NCI-H187 treated with DMSO at 0.1 percent for 48 hours (cell line): ENCODE measurements around the gene C11orf98.
"Not testable (repeated sequence)": the region's sequence is repeated elsewhere in the genome, so short reads cannot be mapped to it uniquely, and the experiment has no call there.

Source experiments
- DNase-seq: peaks from one replicate; lab custom pipeline; 2025; lab: John Stamatoyannopoulos, UW

The C11orf98 gene

DNA sequence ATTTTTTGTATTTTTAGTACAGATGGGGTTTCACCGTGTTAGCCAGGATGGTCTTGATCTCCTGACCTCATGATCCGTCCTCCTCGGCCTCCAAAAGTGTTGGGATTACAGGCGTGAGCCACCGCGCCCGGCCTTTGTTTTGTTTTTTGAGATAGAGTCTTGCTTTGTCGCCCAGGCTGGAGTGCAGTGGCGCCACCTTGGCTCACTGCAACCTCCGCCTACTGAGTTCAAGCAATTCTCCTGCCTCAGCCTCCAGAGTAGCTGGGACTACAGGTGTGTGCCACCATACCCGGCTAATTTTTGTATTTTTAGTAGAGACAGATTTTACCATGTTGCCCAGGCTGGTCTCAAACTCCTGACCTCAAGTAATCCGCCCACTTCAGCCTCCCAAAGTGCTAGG lies 14.7 kb downstream of the C11orf98 start:
- not testable (repeated sequence) for DNase-seq

DNA sequence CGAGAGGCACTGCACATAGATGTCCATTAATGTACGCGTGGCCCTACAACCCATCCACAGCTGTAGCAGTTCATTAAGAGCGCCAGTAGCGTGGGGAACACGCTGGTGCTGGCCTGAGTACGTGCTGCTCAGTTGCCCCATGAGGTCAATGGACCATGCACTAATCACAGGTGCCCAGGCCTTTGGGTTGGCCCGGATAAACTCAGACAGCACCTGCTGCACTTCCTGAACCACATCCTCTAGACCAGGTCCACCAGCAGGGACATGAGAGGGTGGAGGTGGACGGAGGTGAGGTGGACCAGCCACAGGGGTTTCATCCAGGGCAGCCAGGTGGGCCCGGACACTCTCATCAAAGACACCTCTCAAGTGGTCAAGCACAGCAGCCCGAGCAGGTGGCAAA lies 15.5 kb downstream of the C11orf98 start:
- no peak for DNase-seq

DNA sequence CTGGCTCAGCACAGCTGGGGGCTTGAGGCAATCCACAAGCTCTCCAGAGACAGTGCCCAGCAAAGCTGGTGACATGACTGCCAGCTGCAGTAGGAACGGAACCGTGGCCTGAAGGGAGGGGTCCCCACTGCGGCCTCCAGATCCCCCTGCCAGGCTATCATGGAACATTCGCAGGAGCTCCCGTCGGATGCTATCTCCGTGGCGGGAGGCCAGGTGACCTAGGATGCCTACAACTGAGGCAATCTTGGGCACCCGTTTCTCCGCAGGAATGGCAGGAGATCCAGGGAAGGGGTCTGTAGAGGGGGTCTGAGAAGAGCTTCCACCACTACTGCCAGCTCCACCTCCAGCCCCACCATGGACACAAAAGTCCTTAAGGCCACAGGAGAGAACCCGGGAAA lies 16.0 kb downstream of the C11orf98 start:
- no peak for DNase-seq

DNA sequence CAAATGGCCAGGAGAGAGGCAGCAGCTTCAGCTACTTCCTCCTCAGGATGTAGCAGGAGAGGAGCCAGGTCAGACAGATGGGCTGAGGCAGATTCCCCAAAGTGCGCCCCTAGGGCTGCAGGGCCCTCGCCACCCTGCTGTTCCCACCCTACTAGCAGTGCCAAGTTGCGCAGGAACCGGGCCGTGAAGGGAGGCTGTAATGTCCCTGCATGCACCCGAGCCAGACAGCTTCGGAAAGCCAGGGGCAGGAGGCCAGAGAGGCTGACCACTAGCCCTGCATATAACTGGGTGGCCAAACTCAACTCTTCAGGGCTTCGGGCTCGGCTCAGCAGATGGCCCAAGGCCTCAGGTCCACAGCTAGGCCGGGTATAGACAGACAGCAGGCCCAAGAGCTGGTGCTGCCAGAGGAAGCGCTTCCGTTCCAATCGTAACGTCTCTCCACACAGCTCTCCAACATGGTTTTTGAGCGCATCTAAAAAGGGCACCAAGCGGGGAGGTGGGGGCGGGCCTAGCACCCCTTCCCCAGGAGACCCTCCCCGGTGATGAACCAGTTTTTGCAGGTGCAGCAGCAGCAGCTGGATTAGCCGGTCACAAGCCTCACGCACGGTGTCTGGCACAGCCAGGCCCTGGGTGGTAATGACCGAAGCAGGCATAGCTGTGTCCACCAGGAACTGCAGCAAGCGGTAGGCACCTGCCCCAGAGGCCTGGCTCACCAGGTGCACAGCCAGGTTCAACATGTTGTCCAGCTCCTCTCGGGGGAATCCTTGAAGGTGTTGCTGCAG lies 16.6 kb downstream of the C11orf98 start:
- no peak for DNase-seq

DNA sequence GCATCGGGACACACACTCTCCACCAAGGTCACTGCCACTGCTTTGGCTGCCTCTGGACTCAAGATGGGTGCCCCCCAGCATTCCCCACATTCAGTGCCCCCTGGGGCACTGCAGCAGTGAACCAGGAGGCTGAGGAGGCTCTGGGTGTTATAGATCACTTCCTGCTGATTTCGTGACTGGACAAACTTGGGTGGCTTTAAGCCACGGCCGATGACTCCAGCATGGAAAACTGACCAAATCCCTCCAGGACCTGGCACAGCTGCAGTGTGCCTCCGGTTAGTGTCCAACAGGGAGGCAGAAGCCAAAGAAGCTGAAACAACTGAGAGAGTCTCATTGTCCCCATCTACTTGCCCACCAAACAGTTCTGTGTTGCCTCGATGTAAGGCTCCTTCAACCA lies 17.4 kb downstream of the C11orf98 start:
- no peak for DNase-seq

DNA sequence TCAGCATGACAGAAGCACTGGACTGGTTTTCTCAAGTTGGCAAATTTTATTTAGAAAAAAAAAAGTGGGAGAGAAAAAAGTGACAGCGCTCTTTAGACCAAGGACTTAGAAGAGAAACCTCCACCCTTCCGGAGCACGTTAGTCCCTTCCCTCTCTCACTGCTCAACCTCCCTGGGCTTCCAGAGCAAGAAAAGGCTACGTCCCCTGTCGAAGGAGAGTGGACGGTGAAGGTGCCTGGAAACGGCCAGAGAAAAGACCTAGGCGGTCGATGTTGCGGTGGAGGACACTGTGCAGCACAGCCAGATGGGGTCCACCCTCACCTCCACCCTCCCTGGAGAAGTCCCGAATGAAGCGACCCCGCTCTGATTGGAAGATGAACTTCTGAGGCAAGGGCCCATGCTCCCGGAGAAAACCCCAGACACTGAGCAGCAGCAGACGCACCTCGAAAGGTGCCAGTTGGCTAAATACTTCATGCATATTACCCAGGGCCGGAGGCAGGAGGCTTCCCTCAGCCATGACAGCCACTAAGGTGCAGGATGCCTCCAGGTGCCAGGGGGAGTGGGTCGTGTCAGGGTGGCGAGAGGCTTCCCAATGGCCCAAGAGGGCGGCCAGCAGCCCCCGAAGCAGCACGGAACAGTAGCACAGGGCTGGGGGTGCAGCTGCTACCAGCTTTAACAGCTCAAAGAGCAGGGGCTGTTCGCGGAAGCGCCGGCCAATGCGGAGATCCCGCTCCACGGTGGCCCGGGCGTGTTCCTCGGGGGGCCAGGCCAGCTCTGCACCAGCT lies 18.0 kb downstream of the C11orf98 start:
- no peak for DNase-seq

DNA sequence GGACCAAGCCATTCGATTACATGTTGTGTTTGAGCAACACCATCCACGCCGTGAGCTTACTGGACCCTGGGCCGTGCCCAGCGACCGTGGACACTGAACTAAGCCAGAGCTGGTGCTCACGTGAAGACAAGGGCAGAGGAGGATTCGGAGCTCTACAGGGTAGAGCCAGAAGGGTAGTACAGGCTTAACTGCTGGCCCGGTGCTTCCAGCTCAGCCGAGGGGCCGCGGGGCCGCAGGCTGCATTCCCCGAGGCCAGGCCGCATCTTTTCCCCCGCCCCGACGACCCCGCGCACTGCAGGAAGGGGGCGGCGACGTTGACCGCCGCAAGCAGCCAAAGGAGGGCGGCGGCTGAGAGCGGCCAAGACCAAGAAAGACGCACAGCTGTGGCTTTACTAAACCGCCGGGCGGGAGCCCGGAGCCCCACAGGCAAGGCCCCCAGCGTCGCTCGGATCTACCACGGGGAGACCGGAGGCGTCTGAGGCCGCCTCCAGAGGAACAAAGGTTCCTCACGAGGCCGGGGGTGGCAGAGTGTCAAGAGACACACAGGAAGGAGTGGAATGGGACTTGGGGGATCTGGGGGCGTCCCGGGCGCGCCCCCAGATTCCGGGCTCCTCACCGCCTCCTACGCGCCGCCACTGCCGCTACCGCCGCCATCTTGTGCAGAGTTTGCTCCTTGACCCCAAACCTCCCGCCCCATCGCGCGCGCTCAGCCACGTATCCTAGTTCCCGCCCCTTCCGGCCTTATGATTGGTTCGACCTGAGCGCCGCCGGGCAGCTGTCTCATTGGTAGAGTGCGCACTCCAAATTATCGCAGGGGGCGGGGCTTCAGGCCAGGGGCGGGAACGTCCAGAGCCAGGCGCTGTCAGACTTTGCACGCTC lies 18.8 kb downstream of the C11orf98 start, which contains the start of gene GANAB:
GANAB (minus strand) TSS at position 668 of the 879 bp plus-strand sequence; CDS start at position 654, 14 bp downstream.
- DNase-seq, result peak; percentile 82

DNA sequence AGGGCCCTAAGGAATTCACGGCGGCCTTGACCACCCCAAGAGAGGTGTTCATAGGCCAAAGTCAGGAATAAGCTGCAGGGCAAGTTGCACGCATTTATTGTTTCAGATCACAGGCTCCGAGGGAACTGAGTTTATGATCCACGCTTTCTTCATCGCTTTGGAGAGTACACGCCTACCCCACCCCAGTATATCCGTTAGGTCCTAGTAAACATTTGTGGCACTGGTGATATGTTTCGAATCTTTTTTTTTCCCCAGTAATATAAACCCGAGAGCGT lies 19.4 kb downstream of the C11orf98 start:
- no peak for DNase-seq

DNA sequence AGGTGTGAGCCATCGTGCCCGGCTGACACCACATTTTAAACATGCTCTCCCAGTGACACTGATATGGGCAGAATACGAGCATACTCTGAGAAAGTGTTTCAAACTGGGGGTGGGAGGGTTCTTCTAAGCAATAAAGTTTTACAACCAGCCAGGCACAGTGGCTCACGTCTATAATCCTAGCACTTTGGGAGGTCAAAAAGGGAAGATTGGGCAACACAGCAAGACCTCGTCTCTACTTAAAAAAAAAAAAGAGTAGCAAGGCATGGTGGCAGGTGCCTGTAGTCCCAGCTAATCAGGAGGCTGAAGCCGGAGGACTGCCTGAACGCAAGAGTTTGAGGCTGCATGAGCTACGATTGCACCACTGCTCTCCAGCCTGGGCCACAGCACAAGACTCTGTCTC lies 20.8 kb downstream of the C11orf98 start:
- no peak for DNase-seq

DNA sequence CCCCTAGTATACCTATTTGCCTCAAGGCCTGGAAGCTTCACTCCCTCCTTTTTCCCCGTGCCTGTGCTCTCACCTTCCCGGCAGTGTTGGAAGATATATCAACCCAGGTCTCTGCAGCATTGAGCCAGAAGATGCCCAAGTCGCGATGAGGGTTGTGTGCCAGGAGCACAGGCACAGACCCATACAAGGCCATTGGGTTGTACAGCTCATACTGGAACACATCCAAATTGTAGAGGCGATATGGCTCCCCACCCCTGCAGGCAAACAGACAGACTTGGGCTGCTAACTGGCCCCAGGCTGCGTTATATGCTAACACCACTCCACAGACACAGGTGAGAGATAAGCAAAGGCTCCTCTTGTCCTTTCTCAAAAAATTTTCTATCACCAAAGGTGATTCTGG lies 32.5 kb downstream of the C11orf98 start:
- DNase-seq, result no peak

DNA sequence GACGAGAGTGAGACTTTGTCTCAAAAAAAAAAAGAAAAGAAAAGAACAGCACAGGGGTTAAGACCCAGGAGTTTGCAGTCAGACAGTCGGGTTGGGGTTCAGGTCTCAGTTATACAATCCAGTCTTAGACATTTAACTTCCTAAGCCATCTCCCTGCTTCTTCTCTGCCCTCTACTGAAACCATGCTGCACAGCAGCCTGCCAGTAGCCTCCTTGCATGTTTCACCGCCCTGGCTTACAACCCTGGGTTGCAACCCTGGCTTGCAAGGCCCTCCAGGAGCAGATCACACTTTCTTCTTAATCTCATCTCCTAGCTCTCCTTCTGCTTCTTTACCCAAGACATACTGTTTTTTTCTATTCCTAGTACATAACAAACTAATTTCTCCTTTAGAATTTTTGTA lies 37.3 kb downstream of the C11orf98 start:
- no peak for DNase-seq

DNA sequence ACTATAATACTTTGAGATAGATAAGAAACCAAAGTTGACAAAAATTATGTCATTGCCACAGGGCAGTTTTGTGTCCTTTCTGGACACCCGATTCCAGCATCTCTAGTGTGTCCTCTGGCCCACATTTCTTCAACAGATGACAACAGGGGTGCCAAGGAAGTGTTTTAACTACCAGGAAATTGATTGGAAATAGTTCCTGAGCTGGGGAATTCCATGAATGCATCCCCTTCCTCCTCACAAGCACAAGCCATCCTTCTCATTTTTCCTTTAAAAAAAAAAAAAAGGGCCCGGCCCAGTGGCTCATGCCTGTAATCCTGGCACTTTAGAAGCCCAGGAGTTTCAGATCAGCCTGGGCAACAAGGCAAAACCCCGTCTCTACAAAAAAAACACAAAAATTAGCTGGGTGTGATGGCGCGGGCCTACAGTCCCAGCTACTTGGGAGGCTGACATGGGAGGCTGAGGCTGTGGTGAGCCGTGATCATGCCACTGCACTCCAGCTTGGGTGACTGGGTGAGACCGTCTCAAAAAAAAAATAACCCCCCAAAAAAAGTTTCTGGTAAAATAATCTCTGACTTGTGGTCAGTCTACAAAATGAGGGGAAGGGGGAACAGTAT lies 42.4 kb downstream of the C11orf98 start:
- no peak for DNase-seq

DNA sequence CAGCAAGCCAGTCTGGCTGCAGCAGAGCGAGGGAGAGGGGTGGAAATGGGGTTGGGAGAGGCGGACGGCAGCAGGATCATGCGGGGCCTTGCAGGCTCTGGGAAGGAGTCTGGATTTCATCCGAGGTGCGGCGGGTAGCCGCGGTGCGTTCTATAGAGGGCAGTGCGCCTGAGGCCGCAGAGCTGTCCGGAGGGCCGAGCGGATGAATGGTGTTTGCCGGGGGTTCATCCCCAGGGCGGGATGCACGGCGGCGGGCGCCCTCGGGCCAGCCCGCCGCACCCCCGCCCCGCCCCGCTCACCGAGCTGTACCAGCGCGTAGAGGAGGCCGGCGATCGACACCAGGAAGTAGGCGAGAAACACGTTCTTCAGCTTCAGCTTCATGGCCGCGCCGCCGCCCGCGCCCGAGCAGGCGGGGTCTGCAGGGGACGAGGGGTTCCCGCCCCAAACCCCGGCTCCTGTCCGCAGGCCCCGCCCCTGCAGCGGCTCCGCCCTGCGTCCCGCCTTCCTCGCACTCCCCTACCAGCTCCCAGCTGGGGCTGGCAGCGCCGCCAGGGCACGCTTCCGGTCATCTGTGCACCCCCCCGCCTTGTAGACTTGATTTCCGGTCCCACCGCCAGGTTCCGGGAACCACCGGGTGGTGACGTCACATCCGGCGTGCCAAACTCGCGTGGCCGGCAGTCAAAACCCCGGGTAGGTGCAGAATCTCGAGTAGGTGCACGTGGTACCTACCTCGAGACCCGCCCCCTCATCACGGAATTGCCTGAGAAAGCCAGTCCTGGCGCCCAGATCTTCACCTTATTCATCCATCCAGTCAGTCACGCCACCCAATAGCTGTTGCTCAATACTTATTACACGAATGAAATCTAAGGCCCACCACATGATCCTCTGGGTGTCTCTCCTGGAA lies 43.2 kb downstream of the C11orf98 start, which contains the start of gene B3GAT3:
B3GAT3 (minus strand) TSS at position 420 of the 904 bp plus-strand sequence; CDS start at position 381, 39 bp downstream.
- peak; percentile 88 for DNase-seq

DNA sequence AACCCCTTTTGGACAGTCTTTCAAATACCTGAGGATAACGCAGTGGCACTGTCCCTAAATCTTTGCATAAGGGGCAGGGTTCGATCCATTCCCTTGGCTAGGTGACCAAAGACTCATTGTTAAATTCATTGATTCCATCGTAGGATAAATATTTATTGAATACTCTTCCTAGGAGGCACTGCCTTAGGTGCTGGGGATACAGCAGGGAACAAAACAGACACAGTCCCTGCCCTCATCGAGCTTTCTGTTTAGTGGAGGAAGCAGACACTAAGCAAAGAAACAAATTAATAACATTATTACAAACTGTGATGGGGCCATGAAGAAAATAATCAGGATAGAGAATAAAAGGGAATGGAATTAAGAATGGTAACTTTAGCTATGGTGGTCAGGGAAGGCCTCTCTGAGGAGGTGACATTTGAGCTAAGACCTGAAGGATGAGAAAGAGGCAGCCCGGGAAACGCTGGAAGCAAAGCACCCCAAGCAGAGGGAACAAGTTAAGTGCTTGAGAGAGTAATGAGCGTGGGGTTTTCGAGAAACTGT lies 43.9 kb downstream of the C11orf98 start:
- no peak for DNase-seq

DNA sequence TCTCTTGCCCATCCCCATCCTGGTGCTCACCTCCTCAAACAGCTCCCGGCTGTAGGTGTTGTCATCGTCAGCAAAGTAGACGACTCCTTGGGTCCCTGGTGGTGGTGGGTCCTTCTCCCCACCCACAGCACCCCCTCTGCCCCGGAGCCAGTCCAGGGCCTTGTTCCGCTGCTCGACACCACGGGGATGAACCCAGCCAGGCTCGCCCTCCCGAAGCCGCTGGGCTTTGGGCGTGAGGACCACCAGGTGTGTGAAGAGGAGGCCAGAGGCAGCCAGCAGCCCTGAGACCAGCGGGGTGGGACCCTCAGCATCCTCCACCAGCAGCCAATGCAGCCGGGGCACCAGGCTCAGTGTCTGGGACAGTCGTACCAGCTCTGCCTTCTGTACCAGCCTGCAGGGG lies 48.1 kb downstream of the C11orf98 start:
- DNase-seq, result not testable (repeated sequence)

DNA sequence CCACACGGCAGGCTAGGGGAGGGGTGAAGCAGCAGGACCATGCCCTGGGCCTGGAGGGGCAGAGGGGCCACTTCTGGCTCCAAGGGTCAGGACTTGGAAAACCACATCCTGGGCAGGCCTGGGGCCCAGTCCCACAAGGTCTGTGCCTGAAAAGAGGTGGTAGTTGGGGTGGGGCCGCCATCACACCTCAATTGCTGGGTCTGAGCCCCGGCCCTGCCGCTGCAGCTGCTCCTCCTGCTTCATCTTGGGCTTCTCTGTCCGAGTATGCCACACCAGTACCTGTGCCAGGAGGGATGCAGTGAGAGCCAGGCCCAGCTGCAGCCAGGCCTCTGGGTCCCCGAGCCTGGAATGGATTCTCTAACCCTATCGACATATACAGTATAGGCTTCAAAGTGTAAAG lies 49.5 kb downstream of the C11orf98 start:
- DNase-seq, result no peak

DNA sequence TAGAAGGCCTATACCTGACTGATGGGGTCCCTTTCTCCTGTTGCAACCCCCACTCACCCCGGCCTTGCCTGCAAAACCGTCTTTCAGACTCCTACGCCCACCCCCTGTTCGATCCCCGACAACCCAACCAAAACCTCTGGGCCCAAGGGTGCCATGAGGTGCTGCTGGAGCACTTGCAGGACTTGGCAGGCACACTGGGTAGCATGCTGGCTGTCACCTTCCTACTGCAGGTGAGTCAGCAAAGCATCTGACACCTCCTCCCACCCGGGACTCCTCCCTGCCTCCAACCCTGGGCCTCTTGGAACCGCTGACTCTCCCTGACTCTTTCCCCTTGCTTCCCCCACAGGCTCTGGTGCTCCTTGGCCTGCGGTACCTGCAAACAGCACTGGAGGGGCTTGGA lies 50.7 kb downstream of the C11orf98 start:
- no peak for DNase-seq

DNA sequence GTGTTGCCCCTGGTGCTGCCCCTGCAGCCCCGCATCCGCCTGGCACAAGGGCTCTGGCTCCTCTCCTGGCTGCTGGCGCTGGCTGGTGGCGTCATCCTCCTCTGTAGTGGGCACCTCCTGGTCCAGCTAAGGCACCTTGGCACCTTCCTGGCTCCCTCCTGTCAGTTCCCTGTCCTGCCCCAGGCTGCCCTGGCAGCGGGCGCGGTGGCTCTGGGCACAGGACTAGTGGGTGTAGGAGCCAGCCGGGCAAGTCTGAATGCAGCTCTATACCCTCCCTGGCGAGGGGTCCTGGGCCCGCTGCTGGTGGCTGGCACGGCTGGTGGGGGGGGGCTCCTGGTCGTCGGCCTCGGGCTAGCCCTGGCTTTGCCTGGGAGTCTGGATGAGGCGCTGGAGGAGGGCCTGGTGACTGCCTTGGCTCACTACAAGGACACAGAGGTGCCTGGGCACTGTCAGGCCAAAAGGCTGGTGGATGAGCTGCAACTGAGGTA lies 51.7 kb downstream of the C11orf98 start:
- DNase-seq, result no peak
